Stimulated activated CD4-positive, alpha-beta T cell treated with anti-CD3 and anti-CD28 coated beads, Interleukin-15, amount 100 ng/mL, for 48 hours (primary cell): Measurements from ENCODE around the gene CRIM1.
"Not testable (repeated sequence)": the region's sequence is repeated elsewhere in the genome, so short reads cannot be mapped to it uniquely, and the experiment has no call there.

ENCODE experiments used
- DNase-seq, 2 donors: peaks; one replicate each; pipeline ENCODE4 v3.0.0-alpha.2; 2020; ENCODE audit warnings: low read depth in 2 of 2

The CRIM1 gene

DNA sequence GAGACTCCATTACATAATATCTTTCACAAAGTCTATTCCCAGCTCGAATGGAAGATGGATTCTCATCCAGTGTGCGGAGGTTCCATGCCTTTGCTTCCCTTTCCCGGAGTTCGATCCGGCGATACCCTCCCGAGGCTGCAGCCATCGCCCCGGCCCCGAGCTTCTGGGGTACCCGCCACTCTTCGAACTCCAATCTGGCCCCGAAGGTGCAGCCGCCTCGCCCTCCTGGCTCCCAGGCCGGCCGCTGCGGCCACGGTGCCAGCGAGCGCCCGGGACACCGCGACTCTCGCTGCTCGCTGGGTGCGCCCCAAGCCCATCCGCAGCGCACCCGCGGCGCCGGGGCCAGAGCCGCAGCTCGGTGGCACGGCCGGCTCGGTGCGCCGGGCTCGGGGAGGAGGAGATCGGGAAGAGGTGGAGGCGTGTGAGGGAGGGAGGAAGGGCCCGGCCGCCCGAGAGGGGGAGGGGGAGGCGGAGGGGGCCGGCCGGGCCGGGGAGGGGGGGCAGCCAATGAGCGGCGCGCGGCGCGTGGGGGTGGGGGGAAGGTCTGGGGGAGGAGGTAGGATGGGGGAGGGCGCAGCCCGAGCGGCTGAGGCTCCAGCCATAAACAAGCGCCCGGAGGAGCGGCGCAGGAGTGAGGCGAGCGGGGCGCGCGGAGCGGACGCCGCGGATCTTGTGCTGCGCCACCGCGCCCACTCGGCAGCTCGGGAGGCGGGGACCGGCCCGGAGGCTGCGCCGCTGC lies at the start of gene CRIM1:
Gene CRIM1, plus strand, starts transcription at position 628 of the 739 bp plus-strand sequence. CDS start 515 bp downstream, outside the sequence.
- peak in 1 of 2 donors; percentile 39 for DNase-seq

DNA sequence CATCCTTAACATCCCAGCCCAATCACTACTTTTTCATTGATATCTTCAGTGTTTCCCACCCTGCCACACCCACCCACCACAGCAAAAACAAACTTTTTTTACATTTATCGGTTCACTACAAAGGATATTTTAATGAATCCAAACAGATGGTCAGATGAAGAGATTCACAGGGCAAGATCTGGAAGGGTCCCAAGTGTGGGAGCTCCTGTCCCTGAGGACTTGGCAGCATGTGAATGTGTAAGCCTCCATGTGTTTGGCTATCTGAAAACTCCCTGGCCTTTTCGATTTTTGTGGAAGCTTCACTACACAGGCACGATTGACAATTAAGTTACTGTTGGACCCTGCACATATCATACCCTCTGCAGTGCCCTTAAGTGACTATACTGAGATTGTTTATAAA lies 48.1 kb upstream of the CRIM1 start:
- no peak for DNase-seq

DNA sequence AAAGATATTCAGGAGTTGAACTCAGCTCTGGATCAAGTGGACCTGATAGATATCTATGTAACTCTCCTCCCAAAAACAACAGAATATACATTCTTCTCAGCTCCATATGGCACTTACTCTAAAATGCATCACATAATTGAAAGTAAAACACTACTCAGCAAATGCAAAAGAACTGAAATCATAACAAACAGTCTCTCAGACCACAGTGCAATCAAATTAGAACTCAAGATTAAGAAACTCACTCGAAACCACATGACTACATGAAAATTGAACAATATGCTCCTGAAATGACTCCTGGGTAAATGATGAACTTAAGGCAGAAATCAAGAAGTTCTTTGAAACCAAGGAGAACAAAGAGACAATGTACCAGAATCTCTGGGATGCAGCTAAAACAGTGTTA lies 45.1 kb upstream of the CRIM1 start:
- not testable (repeated sequence) for DNase-seq

GRCh38 chr2:36318547-36318946 lies 37.0 kb upstream of the CRIM1 start:
- no peak for DNase-seq

DNA sequence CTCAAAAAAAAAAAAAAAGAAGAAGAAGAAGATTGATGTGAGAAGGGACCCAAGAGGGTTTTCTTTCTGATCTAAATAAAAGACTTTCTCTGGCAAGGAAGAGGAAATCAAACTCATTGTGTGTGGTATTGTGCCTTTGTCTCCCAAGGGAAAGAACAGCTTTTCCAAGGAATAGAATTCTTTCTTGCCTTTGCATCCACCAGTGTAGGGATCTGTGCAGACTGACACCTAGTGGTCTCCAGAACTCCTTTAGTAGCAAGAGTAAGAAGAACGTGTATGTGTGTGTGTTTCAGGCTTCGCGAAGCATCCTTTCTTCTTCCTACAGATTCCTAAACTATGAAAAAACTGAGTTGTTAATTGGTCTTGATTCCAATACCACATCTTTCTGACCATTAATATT lies 33.5 kb upstream of the CRIM1 start:
- DNase-seq = no peak

GRCh38 chr2:36326286-36326685 lies 29.3 kb upstream of the CRIM1 start:
- DNase-seq = no peak

DNA sequence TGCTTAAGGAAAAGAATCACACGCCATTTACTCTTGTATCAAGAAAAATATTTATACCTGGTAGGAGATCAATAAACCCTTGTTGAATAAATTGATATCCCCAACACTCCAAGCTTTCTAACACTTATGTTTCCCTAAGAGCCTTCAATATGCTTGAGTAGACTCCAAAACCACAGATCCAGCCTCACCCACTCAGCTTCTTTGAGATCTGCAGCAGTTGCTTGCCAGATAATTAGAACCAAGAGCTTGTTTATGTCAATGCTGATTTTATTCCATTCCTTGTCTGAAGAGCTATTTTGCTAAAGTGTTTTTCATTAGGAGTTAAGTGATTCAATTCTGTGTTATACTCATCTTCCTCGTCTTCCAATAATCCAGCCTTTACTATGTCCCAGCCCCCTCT lies 26.3 kb upstream of the CRIM1 start:
- DNase-seq = no peak

DNA sequence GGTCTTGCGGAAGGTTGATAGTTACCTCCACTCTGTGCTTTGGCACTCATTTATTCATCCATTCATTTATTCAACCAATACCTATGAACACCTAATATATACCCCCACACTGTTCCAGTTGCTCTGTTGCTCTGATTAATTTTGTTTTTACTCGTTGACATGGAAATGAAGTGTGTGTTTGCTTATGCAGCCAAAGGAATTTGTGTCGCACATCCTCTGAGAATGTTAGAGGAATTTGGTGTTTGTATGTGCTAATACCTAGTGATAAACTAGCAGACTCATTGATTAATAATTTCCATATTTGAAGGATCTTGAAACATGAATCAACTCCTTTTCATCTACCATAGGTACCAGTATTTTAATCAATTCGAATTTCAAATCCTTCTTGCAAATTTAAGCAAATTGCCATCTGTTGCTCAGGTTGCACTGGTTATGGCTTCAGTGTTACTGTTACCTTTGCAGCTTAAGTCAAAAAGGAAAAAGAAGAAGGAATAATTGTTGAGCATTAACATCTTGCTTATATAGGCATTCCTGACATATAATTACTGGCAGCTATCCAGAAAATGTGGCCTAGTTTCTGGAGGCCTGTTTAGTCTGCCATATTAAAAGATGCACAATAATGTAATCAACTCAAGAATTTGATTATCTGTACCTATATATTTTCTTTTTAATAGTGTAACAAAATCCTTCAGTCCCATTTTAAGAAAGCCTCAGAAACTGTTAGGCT lies 25.7 kb upstream of the CRIM1 start:
- no peak for DNase-seq

DNA sequence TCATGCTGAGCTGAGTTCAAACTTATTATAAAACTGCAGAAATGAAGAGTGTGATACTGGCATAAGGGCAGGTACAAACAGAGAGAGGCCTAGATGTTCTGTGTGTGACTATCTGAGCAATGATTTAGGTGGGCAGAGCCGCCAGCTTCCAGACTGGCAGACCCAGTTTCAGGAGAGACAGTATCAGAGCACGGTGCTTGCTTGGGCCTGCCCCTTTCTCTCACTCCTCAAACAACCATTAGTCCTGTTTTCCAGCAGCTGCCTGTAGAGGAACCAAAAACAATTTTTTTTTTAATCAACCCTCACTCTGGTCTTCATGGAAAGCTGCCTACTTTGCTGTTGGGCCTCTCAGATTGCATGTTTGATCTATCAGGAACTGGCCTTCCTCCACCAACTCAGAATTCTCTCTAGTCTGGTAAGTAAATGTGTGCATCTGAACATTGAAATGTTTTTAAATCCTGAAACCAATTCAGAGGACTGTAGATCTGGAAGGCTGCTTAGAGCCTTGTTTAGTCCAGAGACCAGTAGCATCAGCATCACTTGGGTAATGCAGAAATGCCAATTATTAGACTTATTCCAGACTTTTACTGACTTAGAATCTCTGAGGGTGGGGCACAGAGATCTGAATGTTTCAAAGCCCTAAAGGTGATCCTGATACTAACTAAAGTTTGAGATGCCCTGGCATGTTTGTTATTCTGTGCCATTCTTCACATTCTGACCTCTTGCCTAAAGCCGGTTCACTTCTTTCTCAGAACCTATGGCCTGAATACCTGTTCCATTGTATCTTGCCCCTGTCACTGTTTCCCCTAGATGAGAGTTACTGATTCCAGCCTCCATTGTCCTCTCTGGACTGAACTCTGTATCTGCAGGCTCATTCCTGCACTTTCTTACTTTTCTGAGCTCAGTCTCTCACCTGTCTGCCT lies 24.8 kb upstream of the CRIM1 start:
- DNase-seq = no peak

- DNase-seq = no peak
Observed at GRCh38 chr2:36333350-36334012, 22.1 kb upstream of the CRIM1 start.

- no peak for DNase-seq
Observed at GRCh38 chr2:36335597-36335996, 20.0 kb upstream of the CRIM1 start.

DNA sequence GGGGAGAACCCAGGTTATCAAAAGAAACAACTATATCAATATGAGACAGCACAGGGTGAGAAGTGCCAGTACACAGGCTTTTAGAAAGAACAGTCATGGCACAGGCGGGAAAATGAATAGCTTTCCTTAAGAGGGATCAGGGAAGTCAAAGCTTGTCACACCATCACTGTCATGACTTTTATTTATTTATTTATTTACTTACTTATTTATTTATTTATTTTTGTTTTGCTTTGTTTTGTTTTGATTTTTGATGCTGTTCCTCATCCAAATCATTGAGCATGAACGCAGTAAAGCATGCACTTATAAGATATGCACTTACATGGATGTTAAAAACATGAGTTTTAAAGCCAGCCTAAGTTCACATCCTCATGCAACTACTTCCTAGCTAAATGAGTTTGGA lies 19.3 kb upstream of the CRIM1 start:
- DNase-seq = no peak

DNA sequence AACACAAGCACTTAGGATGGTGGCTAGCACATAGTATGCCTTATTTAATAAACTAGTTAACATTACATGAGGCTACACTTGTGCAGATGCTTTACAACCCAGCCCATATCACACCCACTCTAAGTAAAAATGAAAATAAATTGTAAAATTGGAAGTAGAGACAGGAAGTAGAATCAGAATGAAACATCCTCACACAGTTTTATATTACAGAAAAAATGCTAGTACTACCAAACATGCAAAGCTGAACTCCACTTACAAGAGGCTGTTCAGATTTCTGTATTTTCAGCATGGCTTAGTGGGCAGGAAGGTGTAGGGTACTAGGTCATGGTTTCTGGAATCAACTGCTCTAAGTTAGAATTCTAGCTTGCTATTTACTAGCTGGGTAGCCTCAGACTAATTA lies 18.2 kb upstream of the CRIM1 start:
- DNase-seq = no peak

GRCh38 chr2:36338124-36338826 lies 17.3 kb upstream of the CRIM1 start:
- no peak for DNase-seq

DNA sequence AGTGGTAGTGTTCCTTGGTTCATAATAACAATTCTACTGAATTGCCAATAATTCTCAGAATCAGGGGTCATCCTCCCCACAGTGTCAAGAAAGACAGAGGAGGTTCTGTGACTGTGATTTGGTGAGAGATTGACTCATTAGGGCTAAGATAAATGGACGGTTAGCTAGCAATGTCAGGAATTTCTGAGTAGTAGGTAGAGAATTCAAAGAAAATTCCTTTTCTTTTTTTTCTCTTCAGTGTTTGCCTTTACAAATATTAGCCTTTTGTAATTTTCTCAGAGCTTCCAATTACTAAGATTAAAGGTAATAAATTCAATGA lies 16.8 kb upstream of the CRIM1 start:
- DNase-seq = no peak

- no peak for DNase-seq
Observed at GRCh38 chr2:36339607-36340218, 15.9 kb upstream of the CRIM1 start.

- no peak for DNase-seq
Observed at GRCh38 chr2:36343606-36344005, 12.0 kb upstream of the CRIM1 start.

- no peak for DNase-seq
Observed at GRCh38 chr2:36348721-36349120, 6.9 kb upstream of the CRIM1 start.

DNA sequence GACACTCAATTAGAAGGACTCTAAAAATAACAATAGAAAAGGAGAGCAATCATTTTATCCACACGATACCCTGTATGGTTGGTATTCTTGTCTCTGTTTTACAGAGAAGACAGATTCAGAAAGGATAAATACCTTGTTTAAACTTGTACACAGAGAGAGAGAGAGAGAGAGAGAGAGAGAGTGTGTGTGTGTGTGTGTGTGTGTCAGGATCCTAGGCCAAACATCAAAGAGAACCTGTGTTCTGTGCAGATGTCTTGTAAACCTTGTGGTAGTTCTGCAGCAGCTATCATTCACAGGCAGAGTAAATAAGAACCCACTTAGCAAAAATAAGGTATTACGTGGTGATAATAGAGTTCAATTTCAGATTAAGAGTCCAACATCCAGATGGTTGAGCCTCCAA lies 4.3 kb upstream of the CRIM1 start:
- DNase-seq = no peak

GRCh38 chr2:36351736-36352349 lies 3.7 kb upstream of the CRIM1 start:
- DNase-seq = no peak
